ENCODE results near the gene MARVELD1.

DNA sequence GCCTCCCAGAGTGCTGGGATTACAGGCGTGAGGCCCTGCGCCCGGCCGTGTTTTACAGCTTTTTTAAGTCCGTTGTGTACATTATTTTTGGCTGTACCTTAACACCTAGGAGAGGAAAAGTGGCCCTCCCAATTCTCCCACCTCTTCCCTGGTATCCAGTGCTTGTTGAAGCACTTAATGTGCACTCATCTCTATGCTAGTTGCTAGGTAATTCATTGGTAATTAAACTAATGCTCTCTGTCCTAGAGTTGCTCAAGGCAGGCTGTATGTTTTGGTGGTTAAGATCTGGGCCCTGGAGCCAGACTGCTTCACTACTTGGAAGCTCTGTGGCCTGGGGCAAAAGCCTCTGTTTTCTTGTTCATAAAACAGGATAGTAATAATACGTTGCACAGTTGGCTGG, 46.1 kb upstream of the MARVELD1 start:
- no peak for TF ChIP-seq POLR2A (IDR thresholded peaks at IDR 0.05)
- TF ChIP-seq CTCF (IDR thresholded peaks at IDR 0.05) = no peak
- TF ChIP-seq POLR2AphosphoS5 (IDR thresholded peaks at IDR 0.05) = no peak
- TF ChIP-seq EP300 (IDR thresholded peaks at IDR 0.05) = no peak

All from stomach (tissue), 4 donors.